SU-DHL-6 (cell line): ENCODE results near the gene IPO9.

Source experiments
- H2AFZ ChIP-seq: fragments of 200-600 bp; sonication (generic); 2 replicates; pipeline ENCODE4 v1.6.1; 2014; ENCODE audit warnings: low read depth, mild to moderate bottlenecking, moderate library complexity, mixed read lengths, antibody characterized with exemption, low read length; ENCODE audit not compliant: severe bottlenecking
- H3F3A ChIP-seq: fragments of 200-600 bp; shearing (Covaris generic); 2 replicates; pipeline ENCODE4 v1.6.0; 2016; ENCODE audit warnings: antibody characterized with exemption, mild to moderate bottlenecking; ENCODE audit not compliant: insufficient read depth
- H3K27ac ChIP-seq: fragments of 200-600 bp; sonication (generic); 2 replicates; pipeline ENCODE4 v1.5.1; 2016; ENCODE audit warnings: low read depth, mild to moderate bottlenecking, low read length, moderate library complexity, mixed read lengths
- H3K27me3 ChIP-seq: fragments of 200-600 bp; sonication (generic), shearing (Covaris generic); 2 replicates; pipeline ENCODE4 v1.6.0; 2014; ENCODE audit warnings: mild to moderate bottlenecking, low read length
- H3K36me3 ChIP-seq: fragments of 200-600 bp; sonication (generic); 2 replicates; pipeline ENCODE4 v1.6.1; 2014; ENCODE audit warnings: mild to moderate bottlenecking, low read length, mixed read lengths
- H3K4me2 ChIP-seq: fragments of 300-600, 200-600 bp; shearing (Covaris generic), sonication (generic); 2 replicates; pipeline ENCODE4 v1.6.0; 2014; ENCODE audit warnings: low read length, low read depth, mild to moderate bottlenecking; ENCODE audit not compliant: poor library complexity, severe bottlenecking
- H3K4me3 ChIP-seq: fragments of 200-600 bp; sonication (generic); 2 replicates; pipeline ENCODE4 v1.5.1; 2014; ENCODE audit warnings: antibody characterized with exemption, low read length, mild to moderate bottlenecking, mixed read lengths; ENCODE audit not compliant: insufficient read depth, poor library complexity, severe bottlenecking
- H3K79me2 ChIP-seq: fragments of 200-600 bp; sonication (generic); 2 replicates; pipeline ENCODE4 v1.6.1; 2014; ENCODE audit warnings: mild to moderate bottlenecking, low read length, moderate library complexity; ENCODE audit not compliant: insufficient read depth
- H3K9ac ChIP-seq: fragments of 200-600 bp; sonication (generic); 2 replicates; pipeline ENCODE4 v1.7.0; 2014; ENCODE audit warnings: mild to moderate bottlenecking, low read length
- H3K9me2 ChIP-seq: fragments of 200-600 bp; sonication (generic); replicated peaks from 2 replicates; pipeline ENCODE4 v1.6.1; 2014; ENCODE audit warnings: low read length; ENCODE audit not compliant: insufficient read depth
- H3K9me3 ChIP-seq: fragments of 200-600 bp; sonication (generic); 2 replicates; pipeline ENCODE4 v1.6.1; 2014; ENCODE audit warnings: low read length, mixed read lengths; ENCODE audit not compliant: insufficient read depth
- H4K20me1 ChIP-seq: fragments of 200-600 bp; sonication (generic); 2 replicates; pipeline ENCODE4 v1.6.1; 2014; ENCODE audit warnings: low read depth, mild to moderate bottlenecking, antibody characterized with exemption, low read length, moderate library complexity, mixed read lengths
- CTCF ChIP-seq: fragments of 200-600 bp; sonication (generic); IDR thresholded peaks from one replicate; pipeline ENCODE4 v1.5.1; 2017; ENCODE audit warnings: antibody characterized with exemption, mild to moderate bottlenecking, low read length, moderate library complexity; ENCODE audit not compliant: insufficient read depth, poor library complexity, severe bottlenecking
- EZH2phosphoT487 ChIP-seq: fragments of 200-600 bp; sonication (generic), shearing (Covaris generic); conservative IDR thresholded peaks from 2 replicates; pipeline ENCODE4 v1.6.1; 2018; ENCODE audit warnings: mild to moderate bottlenecking, antibody characterized with exemption, low read length, moderate library complexity, mixed read lengths

The IPO9 gene

GRCh38 chr1:201884425-201884824, 55.5 kb downstream of the IPO9 start:
- H3K79me2 ChIP-seq: no peaks in the 10 kb centered on the region
- no peaks in the 10 kb centered on the region for H4K20me1 ChIP-seq
- H3K9me3 ChIP-seq: no peaks in the 10 kb centered on the region
- no peaks in the 10 kb centered on the region for H3K36me3 ChIP-seq
- no peak overlapping the region for H3K27ac ChIP-seq
- no peak overlapping the region for H3K4me2 ChIP-seq
- H2AFZ ChIP-seq: no peak overlapping the region
- TF ChIP-seq CTCF: no peak
- no peak for TF ChIP-seq EZH2phosphoT487
- no peak overlapping the region for H3K4me3 ChIP-seq
- H3K9me2 ChIP-seq: no peaks in the 10 kb centered on the region
- H3F3A ChIP-seq: no peaks in the 10 kb centered on the region
- H3K9ac ChIP-seq: no peak overlapping the region
- no peaks in the 10 kb centered on the region for H3K27me3 ChIP-seq

- no peak overlapping the region for H2AFZ ChIP-seq
- H3K9ac ChIP-seq: no peak overlapping the region
- H4K20me1 ChIP-seq: no peaks in the 10 kb centered on the region
- no peaks in the 10 kb centered on the region for H3F3A ChIP-seq
- no peaks in the 10 kb centered on the region for H3K9me2 ChIP-seq
- no peak overlapping the region for H3K4me3 ChIP-seq
- no peak for TF ChIP-seq CTCF
- TF ChIP-seq EZH2phosphoT487: no peak
- no peaks in the 10 kb centered on the region for H3K79me2 ChIP-seq
- H3K27me3 ChIP-seq: no peaks in the 10 kb centered on the region
- H3K4me2 ChIP-seq: no peak overlapping the region
- H3K27ac ChIP-seq: no peak overlapping the region
- H3K9me3 ChIP-seq: no peaks in the 10 kb centered on the region
- no peaks in the 10 kb centered on the region for H3K36me3 ChIP-seq
Measured at GRCh38 chr1:201885531-201886075, 56.6 kb downstream of the IPO9 start.

- Histone ChIP-seq H3F3A (no peaks in the 10 kb centered on the region), H2AFZ (no peak overlapping the region), H3K27me3 (no peaks in the 10 kb centered on the region), H3K79me2 (no peaks in the 10 kb centered on the region), H3K9ac (no peak overlapping the region), H3K9me3 (no peaks in the 10 kb centered on the region), H3K4me3 (no peak overlapping the region), H3K27ac (no peak overlapping the region), H3K36me3 (no peaks in the 10 kb centered on the region), H3K4me2 (no peak overlapping the region), H3K9me2 (no peaks in the 10 kb centered on the region), H4K20me1 (no peaks in the 10 kb centered on the region)
- no peak for TF ChIP-seq CTCF
- TF ChIP-seq EZH2phosphoT487: no peak
Measured at GRCh38 chr1:201886103-201886885, 57.3 kb downstream of the IPO9 start.
